Measurements from ENCODE around the gene KCTD16. TPM values are rescaled to one million over a fixed set of nuclear protein-coding genes. Genes with fewer than 3 reads are reported as not detected.

The KCTD16 gene
- polyA plus RNA-seq, 1 donor (not counting 4 experiments of a cell fraction or from before 2014, with no cell fraction given): 0.04 TPM

- H3K9me1 ChIP-seq (ENCODE audit: control insufficient read depth, extremely low read depth, insufficient read depth, low read length): no peaks in the 10 kb centered on the region
- no peak overlapping the region for H2AFZ ChIP-seq (ENCODE audit: control insufficient read depth, low read length)
- no peaks in the 10 kb centered on the region for H3K4me1 ChIP-seq (ENCODE audit: control insufficient read depth, extremely low read depth, insufficient read depth, low read length)
- no peak overlapping the region for H3K27ac ChIP-seq (ENCODE audit: control insufficient read depth, insufficient read depth, low read length)
- no peak overlapping the region for H3K4me2 ChIP-seq (ENCODE audit: control insufficient read depth, extremely low read depth, insufficient read depth, low read depth, low read length)
- no peak for FAIRE-seq
- no peaks in the 10 kb centered on the region for H3K79me2 ChIP-seq (ENCODE audit: control insufficient read depth, insufficient read depth, low read length)
- H4K20me1 ChIP-seq (ENCODE audit: control insufficient read depth, extremely low read depth, insufficient read depth, low read length): no peaks in the 10 kb centered on the region
- DNase-seq (ENCODE audit: low read depth, low spot score): no peak
- no peaks in the 10 kb centered on the region for H3K27me3 ChIP-seq (ENCODE audit: control insufficient read depth, extremely low read depth, insufficient read depth, low read length)
- dilution Hi-C loops (cut with MboI; ENCODE audit: extremely low pct_ligation_motif_present, low sequenced_read_pairs): no loop called here
- TF ChIP-seq, protein P1, sequence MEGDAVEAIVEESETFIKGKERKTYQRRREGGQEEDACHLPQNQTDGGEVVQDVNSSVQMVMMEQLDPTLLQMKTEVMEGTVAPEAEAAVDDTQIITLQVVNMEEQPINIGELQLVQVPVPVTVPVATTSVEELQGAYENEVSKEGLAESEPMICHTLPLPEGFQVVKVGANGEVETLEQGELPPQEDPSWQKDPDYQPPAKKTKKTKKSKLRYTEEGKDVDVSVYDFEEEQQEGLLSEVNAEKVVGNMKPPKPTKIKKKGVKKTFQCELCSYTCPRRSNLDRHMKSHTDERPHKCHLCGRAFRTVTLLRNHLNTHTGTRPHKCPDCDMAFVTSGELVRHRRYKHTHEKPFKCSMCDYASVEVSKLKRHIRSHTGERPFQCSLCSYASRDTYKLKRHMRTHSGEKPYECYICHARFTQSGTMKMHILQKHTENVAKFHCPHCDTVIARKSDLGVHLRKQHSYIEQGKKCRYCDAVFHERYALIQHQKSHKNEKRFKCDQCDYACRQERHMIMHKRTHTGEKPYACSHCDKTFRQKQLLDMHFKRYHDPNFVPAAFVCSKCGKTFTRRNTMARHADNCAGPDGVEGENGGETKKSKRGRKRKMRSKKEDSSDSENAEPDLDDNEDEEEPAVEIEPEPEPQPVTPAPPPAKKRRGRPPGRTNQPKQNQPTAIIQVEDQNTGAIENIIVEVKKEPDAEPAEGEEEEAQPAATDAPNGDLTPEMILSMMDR (optimal IDR thresholded peaks at IDR 0.05 in 1 of 3, IDR thresholded peaks at IDR 0.05 in 1 of 3, conservative IDR thresholded peaks at IDR 0.05 in 1 of 3; ENCODE audit: extremely low read depth in 1 of 3, insufficient read depth in 2 of 3, low read length in 3 of 3): no peak
- no peak for TF ChIP-seq EZH2 (IDR thresholded peaks at IDR 0.05; ENCODE audit: low read length)
- no peak overlapping the region for H3K9ac ChIP-seq (ENCODE audit: control insufficient read depth, extremely low read depth, insufficient read depth, low read length)
- H3K9me3 ChIP-seq (ENCODE audit: control insufficient read depth, low read depth, low read length): no peaks in the 10 kb centered on the region
- no peak overlapping the region for H3K4me3 ChIP-seq (ENCODE audit: control insufficient read depth in 2 of 3, extremely low read depth in 1 of 3, insufficient read depth in 2 of 3, low read depth in 1 of 3, low read length in 3 of 3)
- H3K36me3 ChIP-seq (ENCODE audit: control insufficient read depth in 2 of 2, extremely low read depth in 1 of 2, insufficient read depth in 2 of 2, low read length in 2 of 2): no peaks in the 10 kb centered on the region
These were observed 124.6 kb downstream of the KCTD16 start for GRCh38 chr5:144295284-144295683.

DNA sequence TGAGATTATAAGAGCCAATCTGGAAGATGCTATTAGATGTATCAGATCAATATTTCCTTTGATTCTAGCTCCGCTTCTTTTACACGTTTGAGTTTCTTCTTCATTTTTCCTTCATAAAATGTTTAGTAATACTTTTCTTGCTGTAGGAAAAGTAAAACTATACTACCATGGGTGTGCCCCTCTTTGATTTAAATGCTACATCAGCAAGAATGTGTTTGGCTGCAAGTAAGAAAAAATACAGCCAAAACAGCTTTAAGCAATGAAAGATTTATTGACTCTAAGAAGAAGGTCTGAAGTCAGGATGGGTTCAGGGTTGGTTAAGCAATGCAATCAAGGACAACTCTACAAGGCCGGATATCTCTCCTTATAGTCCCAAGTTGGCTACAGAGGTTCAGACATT is 126.4 kb downstream of the KCTD16 start:
- no peaks in the 10 kb centered on the region for H4K20me1 ChIP-seq (ENCODE audit: control insufficient read depth, extremely low read depth, insufficient read depth, low read length)
- H3K9ac ChIP-seq (ENCODE audit: control insufficient read depth, extremely low read depth, insufficient read depth, low read length): no peak overlapping the region
- H3K4me1 ChIP-seq (ENCODE audit: control insufficient read depth, extremely low read depth, insufficient read depth, low read length): no peaks in the 10 kb centered on the region
- H2AFZ ChIP-seq (ENCODE audit: control insufficient read depth, low read length): no peak overlapping the region
- no peaks in the 10 kb centered on the region for H3K9me1 ChIP-seq (ENCODE audit: control insufficient read depth, extremely low read depth, insufficient read depth, low read length)
- no peak for TF ChIP-seq EZH2 (IDR thresholded peaks at IDR 0.05; ENCODE audit: low read length)
- TF ChIP-seq, protein P1 (optimal IDR thresholded peaks at IDR 0.05 in 1 of 3, IDR thresholded peaks at IDR 0.05 in 1 of 3, conservative IDR thresholded peaks at IDR 0.05 in 1 of 3; ENCODE audit: extremely low read depth in 1 of 3, insufficient read depth in 2 of 3, low read length in 3 of 3): no peak
- H3K4me2 ChIP-seq (ENCODE audit: control insufficient read depth, extremely low read depth, insufficient read depth, low read depth, low read length): no peak overlapping the region
- no peaks in the 10 kb centered on the region for H3K79me2 ChIP-seq (ENCODE audit: control insufficient read depth, insufficient read depth, low read length)
- H3K4me3 ChIP-seq (ENCODE audit: control insufficient read depth in 2 of 3, extremely low read depth in 1 of 3, insufficient read depth in 2 of 3, low read depth in 1 of 3, low read length in 3 of 3): no peak overlapping the region
- no peaks in the 10 kb centered on the region for H3K36me3 ChIP-seq (ENCODE audit: control insufficient read depth in 2 of 2, extremely low read depth in 1 of 2, insufficient read depth in 2 of 2, low read length in 2 of 2)
- no peaks in the 10 kb centered on the region for H3K27me3 ChIP-seq (ENCODE audit: control insufficient read depth, extremely low read depth, insufficient read depth, low read length)
- DNase-seq (ENCODE audit: low read depth, low spot score) (no peak), FAIRE-seq (no peak)
- dilution Hi-C loops (cut with MboI; ENCODE audit: extremely low pct_ligation_motif_present, low sequenced_read_pairs): no loop called here
- H3K27ac ChIP-seq (ENCODE audit: control insufficient read depth, insufficient read depth, low read length): no peak overlapping the region
- no peaks in the 10 kb centered on the region for H3K9me3 ChIP-seq (ENCODE audit: control insufficient read depth, low read depth, low read length)
